CD4-positive, alpha-beta T cell treated with Interferon gamma for 1 hour (primary cell): Measurements from ENCODE around the gene SASH3.

Source experiments
- DNase-seq: peaks from one replicate; pipeline ENCODE4 v3.0.0-alpha.2; 2020

Gene SASH3

DNA sequence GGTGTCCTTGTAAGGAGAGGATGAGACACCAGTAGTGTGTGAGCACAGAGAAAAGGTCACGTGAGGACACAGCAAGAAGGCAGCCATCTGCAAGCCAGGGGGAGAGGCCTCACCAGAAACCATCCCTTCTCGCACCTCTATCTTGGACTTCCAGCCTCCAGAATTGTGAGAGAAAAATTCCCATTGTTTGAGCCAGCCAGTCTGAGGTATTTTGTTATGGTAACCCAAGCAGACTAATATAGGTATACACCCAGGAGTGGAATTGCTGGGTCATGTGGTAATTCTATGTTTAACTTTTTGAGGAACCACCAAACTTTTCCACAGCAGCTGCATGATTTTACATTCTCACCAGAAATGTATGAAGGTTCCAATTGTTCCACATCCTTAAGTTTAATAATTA, 38.4 kb downstream of the SASH3 start:
- DNase-seq = no peak

DNA sequence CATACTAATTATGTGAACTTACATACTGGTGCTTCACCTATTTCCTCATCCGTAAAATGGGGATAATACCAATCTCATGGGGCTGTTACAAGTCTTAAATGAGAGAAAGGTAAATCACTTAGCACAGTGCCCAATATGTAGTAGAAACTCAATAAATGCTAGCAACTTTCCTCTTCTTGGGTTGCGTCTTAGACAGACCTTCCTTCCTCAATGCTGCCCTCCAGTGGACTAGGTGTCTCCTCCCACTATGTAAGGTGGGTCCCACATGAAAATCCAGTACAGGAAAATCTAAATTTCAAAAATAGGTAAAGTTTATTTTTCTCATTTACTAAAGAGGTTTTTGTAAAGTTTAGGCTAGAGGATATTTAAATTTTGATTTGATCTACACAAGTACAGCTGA, 43.4 kb downstream of the SASH3 start:
- peak; percentile 61 for DNase-seq

DNA sequence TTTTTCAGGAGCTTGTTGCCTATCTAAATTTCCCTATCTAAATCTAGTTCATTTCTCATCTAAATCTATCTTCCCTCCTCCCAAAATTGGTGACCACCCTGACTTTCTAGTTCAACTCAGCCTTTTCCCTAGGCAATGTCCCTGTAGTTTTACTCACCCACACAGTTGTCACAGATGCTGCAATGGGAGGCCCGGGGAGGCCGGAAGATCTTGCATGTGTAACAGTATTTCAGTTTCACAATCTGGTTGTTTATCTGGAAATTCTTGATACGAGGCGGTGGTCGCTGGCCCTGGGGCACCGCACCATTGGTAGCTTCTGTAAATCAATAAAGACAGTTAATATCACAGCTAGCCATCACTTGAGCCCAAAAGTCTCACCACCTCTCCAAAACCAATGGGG, 43.8 kb downstream of the SASH3 start:
- no peak for DNase-seq

DNA sequence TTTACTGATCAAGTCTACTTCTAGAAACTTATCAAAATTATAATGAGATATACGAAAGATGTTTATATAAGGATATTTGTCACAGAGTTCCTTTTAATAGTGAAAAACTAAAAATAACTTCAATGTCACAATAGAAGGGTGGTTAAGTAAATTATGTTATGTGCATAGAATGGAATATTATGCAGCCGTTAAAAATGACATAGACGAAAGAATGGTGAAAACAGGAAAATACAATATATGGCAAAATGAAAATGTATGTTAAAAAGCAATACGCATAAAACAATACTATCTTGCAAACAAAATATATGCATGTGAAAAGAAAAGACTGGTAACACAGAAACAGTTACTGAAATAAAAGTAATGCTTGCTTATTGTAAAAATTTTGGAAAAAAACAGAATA, 44.9 kb downstream of the SASH3 start:
- DNase-seq = no peak

DNA sequence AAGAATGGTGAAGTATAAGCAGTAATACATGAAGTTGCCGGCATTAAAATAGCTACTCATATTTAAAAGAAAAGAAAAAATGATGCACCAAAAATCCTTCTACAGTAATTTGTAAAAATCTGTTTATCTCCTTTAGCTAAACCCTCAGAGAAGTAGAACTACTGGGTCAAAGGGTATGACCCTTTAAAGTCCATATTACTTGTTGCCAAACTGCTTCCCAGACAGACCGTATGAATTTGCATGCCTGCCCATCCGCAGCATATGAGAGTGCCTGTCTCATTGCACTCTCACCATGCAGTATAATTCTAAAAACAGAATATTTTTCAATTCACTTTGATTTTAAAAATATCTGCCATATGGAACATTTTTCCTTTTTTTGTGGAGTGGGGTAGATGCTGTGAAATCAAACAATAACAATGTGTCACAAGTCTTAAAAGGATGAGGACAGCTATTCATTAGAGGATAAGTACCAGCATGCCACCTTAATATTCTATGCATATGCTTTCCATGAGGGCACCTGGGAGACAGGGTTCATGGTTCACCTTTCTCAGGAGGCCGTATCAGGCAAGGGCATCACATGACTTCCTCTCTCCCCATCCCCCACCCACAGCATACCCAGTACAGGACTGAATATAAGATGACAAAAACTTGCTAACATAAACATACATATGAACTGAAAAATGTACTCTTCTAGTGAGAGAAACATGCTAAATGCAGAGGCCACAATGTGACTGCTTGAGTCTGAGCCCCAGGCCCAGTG, 46.2 kb downstream of the SASH3 start:
- DNase-seq = no peak

DNA sequence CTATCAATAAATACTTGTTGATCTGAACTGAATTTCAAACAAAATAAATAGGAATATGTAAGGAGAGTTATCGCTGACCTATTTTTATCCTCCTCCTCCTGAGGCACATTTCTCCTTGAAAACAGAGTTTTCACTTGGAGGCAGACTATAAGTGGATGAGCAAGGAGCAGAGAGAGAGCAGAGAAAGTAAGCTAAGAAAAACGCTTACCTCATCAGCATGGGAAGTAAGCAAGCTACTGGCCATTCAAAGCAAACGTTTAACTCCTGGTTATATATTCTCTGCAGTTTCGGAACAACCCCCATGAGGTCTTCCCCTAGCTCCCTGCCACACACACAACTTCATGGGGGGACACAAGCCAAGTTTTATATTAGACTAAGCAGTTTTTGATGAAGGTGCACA, 50.7 kb downstream of the SASH3 start:
- DNase-seq = no peak

DNA sequence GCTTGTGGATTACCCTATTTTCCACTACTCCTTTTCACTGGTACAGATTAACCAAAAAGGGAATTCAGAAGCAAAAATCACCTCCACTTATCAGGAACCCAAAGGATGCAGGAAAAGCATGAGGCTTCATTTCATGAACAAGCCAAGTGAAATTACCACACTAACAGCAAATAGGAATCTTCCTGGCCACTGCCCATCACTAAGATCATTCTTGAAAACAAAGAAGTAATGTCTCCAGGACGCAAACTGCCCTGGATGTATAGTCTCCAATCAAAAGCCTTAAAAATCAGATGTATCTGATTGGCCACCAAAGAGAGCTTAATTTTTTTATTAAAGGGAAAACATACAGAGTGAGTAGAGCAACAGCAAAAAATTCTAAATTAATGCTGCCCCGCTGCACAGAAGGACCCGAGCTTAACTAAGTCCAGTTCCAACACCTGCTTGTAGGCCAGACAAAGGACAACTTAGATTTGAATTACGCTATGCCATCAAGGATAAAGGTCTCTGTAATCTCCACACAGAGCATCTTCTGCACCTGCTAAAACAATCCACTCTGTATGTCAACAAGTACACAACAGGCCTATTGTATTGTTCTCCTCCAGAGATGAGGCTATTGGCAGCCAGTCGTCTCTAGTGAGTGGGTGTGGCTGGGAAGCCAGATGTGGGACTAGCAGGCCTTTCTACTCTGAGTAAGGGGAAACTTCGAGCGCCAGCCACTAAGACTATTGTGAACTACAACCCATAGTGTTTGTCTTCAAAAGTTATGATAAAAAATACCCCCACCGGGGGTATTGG, 51.5 kb downstream of the SASH3 start:
- no peak for DNase-seq

DNA sequence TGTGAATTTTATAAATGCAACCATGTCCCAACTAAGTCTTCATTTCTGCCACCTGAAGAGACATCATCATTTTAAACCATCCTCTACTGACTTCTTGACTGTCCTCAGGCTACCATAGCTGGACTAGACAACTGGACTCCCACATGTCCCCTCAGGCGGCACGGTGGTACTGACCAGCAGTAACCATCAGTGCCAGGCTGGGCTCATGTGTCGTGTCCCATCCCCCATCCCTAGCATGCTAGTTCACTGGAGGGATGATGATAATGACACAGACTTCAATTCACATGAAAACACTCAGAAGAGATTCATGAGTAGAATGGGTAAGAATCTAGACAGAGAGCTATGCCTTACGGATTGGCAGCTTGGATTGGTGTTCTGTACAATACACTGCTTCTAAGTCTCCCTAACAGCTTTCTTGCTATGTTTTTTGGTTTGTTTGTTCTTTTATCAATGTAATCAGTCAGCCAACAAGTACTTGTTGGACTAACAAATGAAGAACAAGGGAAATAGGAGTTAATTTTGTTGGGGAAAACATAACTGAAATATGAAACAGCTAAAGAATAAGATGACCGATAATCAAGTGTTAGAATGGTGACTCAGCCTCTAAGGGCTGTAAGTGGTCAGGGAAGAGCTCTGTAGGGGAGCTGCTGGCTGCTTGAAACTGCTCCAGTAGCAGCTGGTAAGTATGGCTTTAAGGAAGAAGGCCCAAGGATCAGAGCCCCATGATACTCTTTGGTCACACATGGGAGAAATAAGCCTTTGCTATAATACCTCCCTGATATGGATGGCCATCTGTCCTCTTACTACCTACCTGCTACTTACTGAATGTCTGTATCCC, 53.6 kb downstream of the SASH3 start:
- no peak for DNase-seq

DNA sequence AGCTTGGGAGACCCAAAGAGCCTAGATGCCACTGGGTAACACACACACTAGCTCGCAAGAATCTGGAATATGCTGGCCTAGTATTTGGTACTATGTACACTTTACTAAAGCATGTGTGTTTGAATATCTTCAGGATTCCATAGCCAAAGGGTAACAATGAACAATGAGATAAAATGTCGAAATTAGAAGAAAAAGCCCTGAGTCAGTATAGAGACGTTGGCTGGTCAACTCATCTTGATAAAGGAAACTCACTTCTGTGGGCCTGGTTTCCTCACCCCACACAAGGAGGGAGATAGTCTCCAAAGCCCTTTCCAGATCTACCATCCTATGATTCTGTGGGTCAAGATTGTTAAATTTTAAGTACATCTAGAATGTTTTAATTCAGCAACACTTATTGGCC, 57.1 kb downstream of the SASH3 start:
- no peak for DNase-seq

DNA sequence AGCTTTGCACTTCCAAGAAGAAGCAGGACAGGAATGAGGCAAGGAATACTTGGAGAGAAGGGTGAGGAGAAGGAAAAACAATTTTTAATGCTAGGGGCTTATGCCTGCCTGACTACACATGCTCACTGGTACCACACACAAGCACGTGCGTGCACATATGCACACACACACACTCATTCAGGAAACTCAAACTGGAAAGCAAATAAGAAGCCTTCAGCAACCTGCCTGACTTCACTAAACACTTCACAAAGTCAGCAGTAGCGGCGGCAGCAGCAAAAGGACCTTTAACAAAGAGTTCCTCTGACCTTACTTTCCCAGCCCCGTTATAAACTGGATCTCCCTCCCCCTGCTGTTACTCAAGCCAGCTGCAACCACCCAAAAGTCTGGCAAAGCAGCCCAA, 60.6 kb downstream of the SASH3 start:
- no peak for DNase-seq

DNA sequence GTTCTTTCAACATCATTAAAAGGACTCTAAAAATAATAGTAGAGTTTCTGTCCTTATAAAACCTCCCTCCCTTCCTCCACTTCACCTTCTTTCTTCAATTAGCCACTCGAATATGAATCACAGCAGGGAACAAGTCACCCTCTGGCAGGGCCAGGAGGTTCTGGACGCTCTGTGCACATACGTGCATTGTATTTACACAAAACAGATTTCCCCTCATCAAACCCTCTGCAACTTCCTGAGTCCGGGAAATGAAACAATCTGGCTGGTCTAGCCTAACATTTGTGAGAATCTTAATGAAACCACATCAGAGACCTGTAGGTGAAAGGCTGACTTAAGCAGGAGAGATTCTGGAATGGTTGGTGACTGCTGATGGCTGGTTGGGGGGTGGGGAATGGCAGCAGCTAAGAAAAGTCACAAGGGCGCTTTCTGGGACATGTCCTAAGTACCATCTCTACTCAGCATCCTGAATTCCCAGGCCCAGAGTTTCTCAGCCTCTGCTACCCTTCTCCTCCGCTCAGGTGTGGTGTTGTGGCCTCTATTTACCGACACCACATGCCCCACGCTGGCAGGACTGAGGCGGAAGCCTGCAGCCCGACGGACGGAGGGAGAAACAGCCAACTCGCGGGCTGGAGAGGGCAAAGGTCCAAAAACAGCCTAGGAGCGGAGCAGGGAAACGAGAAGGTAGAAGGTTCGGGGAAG, 62.9 kb downstream of the SASH3 start:
- DNase-seq = no peak

DNA sequence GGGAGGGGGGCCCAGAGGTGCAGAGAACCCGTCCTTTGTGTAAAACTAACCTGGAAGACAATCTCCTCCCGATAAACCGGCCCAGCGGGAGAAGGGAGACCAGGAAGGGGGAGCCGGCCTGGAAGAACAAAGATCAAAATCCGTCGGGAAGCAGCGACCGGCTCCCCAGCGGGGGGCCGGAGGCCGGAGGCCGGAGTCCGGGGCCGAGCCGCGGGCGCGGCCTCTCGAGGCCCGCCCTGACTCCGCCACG, 63.4 kb downstream of the SASH3 start:
- DNase-seq = no peak

DNA sequence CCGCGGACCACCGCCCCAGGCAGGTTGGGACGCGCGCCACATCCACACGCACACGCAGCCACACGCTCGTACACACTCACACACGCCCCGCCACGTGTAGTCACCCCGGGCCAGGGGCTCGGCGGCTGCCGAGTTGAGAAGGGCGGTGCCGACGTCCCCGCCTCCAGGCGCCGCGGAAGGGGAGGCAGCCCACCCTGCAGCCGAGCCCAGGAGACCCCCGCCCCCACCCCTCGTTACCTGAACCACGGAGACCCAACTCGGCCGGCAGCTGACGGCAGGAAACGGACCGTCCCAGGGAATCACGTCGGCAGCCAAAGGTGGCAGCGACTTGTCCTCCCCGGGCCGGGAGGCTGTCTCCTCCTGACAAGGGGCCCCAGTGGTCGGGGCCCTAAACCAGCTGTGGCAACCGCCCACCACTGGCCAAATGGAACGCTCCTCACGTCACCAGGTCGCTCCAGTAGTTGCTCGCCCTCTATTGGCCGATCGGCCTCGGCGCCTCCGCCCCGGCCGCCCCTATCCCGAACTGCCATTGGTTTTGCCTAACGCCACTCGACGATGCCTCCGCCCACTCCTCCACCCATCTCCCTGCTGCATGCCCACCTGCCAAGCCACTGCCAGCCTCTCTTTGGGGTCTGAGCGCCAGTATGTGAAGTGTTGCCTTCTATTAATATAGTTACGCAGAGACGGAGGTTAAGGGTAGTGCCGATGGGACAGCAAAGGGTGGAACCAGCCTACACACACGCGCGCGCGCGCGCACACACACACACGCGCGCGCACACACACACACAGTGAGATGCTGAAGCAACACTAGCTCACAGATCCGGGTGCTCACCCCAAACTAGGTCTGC, 63.9 kb downstream of the SASH3 start, which contains the start of gene ZDHHC9:
Gene ZDHHC9 (minus strand): TSS at position 428 of the 848 bp plus-strand sequence. CDS start 1,941 bp downstream, outside the sequence.
- DNase-seq = peak; percentile 85
